A549 (cell line): ENCODE data around the gene SMG9.

Experiments used
- MAFK ChIP-seq: fragments of 450-650 bp; IDR thresholded peaks from 2 replicates; pipeline ENCODE4 v1.6.1; 2014; ENCODE audit not compliant: partially characterized antibody
- PHF8 ChIP-seq: fragments of 200-600 bp; sonication (generic); IDR thresholded peaks from 2 replicates; pipeline ENCODE4 v1.6.1; 2016; ENCODE audit warnings: low read depth, mild to moderate bottlenecking, antibody characterized with exemption, moderate library complexity, borderline replicate concordance
- SREBF2 ChIP-seq: fragments of 450-650 bp; IDR thresholded peaks from 2 replicates; pipeline ENCODE4 v1.6.1; 2014; ENCODE audit warnings: mild to moderate bottlenecking, moderate library complexity
- TF ChIP-seq, protein P1 (sequence below): fragments of 250-450 bp; sonication (Bioruptor Pico); IDR thresholded peaks from 2 replicates; pipeline ENCODE4 v1.5.0; 2021; ENCODE audit warnings: mild to moderate bottlenecking, moderate library complexity, borderline replicate concordance

DNA sequence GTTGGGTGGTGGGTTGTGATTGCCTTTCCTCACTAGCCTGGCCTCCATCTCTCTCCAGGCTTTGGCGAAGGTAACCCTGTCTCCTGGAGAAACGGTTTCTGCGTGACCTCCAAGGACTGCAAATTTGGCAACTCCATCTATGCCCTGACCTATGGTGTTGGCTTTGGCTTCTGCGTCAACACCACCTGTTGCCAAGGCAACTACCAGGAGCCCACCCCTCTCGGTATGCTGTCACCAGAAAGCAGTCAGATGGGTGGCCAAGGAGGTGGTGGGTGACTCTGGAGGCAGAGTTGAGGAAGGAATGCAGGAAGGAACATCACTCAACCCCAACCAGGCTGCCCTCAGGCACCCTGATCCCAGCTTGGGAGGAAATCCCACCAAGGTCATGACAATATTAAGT lies 57.5 kb downstream of the SMG9 start:
- TF ChIP-seq, protein P1, sequence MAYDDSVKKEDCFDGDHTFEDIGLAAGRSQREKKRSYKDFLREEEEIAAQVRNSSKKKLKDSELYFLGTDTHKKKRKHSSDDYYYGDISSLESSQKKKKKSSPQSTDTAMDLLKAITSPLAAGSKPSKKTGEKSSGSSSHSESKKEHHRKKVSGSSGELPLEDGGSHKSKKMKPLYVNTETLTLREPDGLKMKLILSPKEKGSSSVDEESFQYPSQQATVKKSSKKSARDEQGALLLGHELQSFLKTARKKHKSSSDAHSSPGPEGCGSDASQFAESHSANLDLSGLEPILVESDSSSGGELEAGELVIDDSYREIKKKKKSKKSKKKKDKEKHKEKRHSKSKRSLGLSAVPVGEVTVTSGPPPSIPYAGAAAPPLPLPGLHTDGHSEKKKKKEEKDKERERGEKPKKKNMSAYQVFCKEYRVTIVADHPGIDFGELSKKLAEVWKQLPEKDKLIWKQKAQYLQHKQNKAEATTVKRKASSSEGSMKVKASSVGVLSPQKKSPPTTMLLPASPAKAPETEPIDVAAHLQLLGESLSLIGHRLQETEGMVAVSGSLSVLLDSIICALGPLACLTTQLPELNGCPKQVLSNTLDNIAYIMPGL (CRISPR knock-in tag) = no peak
- TF ChIP-seq PHF8 (no peak), MAFK (no peak), SREBF2 (no peak)
